D721Med (cell line): ENCODE measurements around the gene CANT1.
A peak's percentile ranks its signal among the peaks of the same experiment; 100 is the strongest.

ENCODE experiments used
- DNase-seq: peaks from one replicate; pipeline ENCODE4 v3.0.0; 2011; ENCODE audit warnings: low spot score; ENCODE audit not compliant: insufficient read length
- FAIRE-seq: peaks from 2 replicates; lab custom pipeline; 2011; peaks lifted over from hg19 to GRCh38; lab: Jason Lieb, UNC
- TF ChIP-seq, protein P1 (sequence below): IDR thresholded peaks from 2 replicates; pipeline ENCODE4 v1.5.1; 2012; ENCODE audit warnings: mild to moderate bottlenecking, control low read depth; ENCODE audit not compliant: insufficient read depth; ENCODE audit errors: missing control alignments

Gene CANT1

DNA sequence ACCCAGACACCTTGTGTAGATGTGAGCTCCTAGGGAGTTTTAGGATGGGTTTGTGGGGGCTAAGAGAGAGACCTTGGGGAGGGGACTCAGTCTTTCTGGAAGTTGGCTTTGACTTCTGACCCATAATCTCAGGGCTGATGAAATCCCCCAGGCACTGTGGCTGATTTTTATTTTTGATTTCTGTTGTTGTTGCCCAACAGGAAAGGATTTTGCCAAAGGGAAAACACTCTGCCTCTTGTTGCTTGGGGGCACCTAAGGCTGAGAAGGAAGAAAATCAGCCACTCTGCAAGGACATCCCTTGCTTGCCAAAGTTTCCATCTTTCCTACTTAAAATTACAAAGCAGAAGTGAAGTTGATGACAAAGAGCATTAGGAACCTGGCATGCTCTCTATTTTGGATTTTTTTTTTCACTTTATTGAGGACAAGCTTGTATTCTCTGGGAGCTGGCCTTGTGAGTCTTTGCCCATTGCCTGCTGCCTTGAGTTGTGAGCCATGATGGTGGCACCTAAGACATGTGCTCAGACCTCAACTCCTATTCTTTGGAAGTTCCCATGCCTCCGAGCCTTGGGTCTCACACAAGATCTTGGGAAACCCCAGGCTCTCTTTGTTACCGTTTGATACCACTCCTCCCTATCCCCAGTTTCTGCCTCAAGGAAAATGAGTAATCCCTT, 11.2 kb upstream of the CANT1 start:
- TF ChIP-seq, protein P1, sequence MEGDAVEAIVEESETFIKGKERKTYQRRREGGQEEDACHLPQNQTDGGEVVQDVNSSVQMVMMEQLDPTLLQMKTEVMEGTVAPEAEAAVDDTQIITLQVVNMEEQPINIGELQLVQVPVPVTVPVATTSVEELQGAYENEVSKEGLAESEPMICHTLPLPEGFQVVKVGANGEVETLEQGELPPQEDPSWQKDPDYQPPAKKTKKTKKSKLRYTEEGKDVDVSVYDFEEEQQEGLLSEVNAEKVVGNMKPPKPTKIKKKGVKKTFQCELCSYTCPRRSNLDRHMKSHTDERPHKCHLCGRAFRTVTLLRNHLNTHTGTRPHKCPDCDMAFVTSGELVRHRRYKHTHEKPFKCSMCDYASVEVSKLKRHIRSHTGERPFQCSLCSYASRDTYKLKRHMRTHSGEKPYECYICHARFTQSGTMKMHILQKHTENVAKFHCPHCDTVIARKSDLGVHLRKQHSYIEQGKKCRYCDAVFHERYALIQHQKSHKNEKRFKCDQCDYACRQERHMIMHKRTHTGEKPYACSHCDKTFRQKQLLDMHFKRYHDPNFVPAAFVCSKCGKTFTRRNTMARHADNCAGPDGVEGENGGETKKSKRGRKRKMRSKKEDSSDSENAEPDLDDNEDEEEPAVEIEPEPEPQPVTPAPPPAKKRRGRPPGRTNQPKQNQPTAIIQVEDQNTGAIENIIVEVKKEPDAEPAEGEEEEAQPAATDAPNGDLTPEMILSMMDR: no peak
- FAIRE-seq (no peak), DNase-seq (no peak)

- DNase-seq (no peak), FAIRE-seq (no peak)
- TF ChIP-seq, protein P1: peak; percentile 73
These were observed 10.3 kb upstream of the CANT1 start for GRCh38 chr17:79019632-79020584.

DNA sequence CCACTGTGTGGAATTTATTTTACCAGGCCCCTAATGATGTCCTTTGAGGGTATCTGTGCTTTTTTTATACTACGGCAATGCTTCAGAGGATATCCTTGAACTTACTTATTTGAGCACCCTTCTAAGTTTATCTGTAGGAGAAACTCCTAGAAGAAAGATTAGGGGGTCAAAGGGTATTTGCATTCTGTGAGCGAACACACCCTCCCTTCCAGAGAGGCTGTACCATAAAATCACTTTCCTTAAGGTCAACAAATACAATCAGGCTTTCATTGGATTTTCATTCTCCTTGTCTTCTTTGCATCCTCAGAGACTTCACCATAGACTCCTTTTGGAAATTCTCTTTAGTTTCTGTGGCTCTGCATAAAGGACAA, 9.7 kb upstream of the CANT1 start:
- DNase-seq (no peak), FAIRE-seq (no peak)
- TF ChIP-seq, protein P1: no peak

DNA sequence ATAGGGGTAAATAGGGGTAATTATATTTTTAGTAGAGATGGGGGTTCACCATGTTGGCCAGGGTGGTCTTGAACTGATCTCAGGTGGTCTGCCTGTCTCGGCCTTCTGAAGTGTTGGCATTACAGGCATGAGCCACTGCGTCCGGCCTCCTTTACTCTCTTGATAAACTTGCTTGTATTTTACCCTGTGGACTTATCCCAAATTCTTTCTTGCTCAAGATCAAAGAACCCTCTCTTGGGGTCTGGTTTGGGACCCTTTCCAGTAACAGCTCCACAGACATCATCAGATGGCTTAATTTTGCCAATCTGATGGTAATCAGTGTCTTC, 8.8 kb upstream of the CANT1 start:
- TF ChIP-seq, protein P1: no peak
- DNase-seq (no peak), FAIRE-seq (no peak)

DNA sequence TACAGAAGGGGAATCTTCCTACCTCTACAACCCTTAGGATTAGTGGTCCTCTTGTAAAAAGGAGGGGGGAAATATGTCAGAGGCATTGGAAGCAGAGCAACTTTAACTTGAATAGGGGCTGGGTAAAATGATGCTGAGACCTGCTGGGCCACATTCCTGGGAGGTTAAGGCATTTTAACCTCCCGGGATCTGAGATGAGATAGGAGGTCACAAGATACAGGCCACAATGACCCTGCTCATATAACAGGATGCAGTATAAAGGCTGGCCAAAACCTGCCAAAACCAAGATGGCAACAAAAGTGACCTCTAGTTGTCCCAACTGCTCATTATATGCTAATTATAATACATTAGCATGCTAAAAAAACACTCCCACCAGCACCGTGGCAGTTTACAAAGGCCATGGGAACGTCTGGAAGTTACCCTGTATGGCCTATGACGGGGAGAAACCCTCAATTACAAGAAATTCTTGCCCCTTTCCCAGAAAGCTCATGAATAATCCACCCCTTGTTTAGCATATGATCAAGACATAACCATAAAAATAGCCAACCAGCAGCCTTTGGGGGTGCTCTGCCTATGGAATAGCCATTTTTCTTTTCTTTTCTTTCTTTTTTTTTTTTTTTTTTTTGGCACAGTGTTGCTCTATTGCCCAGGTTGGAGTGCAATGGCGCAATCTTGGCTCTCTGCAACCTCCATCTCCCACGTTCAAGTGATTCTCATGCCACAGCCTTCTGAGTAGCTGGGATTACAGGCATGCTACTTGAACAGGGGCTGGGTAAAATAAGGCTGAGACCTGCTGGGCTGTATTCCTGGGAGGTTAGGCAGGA, 8.2 kb upstream of the CANT1 start:
- DNase-seq (no peak), FAIRE-seq (no peak)
- TF ChIP-seq, protein P1: no peak

DNA sequence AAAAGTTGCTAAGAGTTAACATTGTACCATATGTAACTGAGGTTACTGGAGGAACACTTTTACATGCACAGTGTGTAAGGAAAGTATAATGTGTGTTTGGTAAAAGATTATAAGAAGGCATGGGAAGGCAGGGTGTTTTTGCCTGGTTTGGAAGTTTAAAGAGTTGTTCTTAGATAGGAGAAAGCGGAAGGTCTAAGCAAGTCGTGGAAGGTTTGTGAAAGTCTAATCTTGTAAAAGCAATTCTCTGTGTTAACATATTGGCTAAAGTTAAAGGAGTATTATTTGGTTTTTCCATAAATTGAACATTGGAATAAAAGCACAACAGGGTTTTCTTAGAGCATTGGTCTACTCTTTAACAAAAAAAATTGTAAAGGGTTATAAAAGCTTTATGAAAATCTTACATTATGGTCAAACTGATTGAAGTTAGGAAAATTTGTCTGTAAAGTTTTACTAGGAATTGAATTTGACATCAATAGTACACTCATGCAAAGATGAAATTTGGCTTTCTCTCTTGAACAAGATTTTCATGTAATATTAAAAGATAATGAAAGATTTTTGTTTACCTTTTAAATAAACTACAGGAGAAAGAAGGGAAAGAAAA, 4.7 kb upstream of the CANT1 start:
- TF ChIP-seq, protein P1: no peak
- no peak for FAIRE-seq
- no peak for DNase-seq
